Brain microvascular endothelial cell (primary cell): ENCODE measurements around the gene PHOSPHO1.
A peak's percentile ranks its signal among the peaks of the same experiment; 100 is the strongest.

Experiments used
- DNase-seq: peaks from one replicate; pipeline ENCODE4 v3.0.0-alpha.2; 2020
- H3K27ac ChIP-seq: fragments of 250-450 bp; sonication (Bioruptor Pico); 2 replicates; pipeline ENCODE4 v1.5.1; 2020; ENCODE audit warnings: mild to moderate bottlenecking, moderate library complexity
- H3K27me3 ChIP-seq: fragments of 250-450 bp; sonication (Bioruptor Pico); replicated peaks from 2 replicates; pipeline ENCODE4 v1.5.1; 2020; ENCODE audit warnings: mild to moderate bottlenecking
- H3K36me3 ChIP-seq: fragments of 250-450 bp; sonication (Bioruptor Pico); replicated peaks from 2 replicates; pipeline ENCODE4 v1.5.1; 2020; ENCODE audit warnings: mild to moderate bottlenecking
- H3K4me3 ChIP-seq: 2 replicates; pipeline ENCODE4 v1.5.1; 2011; ENCODE audit warnings: low read depth, mild to moderate bottlenecking, control low read depth, low read length, moderate library complexity
- in situ Hi-C: cut with HindIII; loops from 2 replicates; pipeline ENCODE4 v1.10.0; 2017; ENCODE audit warnings: low sequenced_read_pairs, low pct_ligation_motif_present
- TF ChIP-seq, protein P1 (sequence below): IDR thresholded peaks from 2 replicates; pipeline ENCODE4 v1.5.1; 2011; ENCODE audit warnings: low read depth, mild to moderate bottlenecking, moderate library complexity, low read length, control low read depth, inconsistent platforms; ENCODE audit errors: missing control alignments

PHOSPHO1 gene

GRCh38 chr17:49201481-49201927 is 29.1 kb downstream of the PHOSPHO1 start:
- TF ChIP-seq, protein P1, sequence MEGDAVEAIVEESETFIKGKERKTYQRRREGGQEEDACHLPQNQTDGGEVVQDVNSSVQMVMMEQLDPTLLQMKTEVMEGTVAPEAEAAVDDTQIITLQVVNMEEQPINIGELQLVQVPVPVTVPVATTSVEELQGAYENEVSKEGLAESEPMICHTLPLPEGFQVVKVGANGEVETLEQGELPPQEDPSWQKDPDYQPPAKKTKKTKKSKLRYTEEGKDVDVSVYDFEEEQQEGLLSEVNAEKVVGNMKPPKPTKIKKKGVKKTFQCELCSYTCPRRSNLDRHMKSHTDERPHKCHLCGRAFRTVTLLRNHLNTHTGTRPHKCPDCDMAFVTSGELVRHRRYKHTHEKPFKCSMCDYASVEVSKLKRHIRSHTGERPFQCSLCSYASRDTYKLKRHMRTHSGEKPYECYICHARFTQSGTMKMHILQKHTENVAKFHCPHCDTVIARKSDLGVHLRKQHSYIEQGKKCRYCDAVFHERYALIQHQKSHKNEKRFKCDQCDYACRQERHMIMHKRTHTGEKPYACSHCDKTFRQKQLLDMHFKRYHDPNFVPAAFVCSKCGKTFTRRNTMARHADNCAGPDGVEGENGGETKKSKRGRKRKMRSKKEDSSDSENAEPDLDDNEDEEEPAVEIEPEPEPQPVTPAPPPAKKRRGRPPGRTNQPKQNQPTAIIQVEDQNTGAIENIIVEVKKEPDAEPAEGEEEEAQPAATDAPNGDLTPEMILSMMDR, result no peak
- no peak overlapping the region for H3K4me3 ChIP-seq
- H3K27ac ChIP-seq, result no peak overlapping the region
- in situ Hi-C loops, result no loop called here
- no peaks in the 10 kb centered on the region for H3K27me3 ChIP-seq
- H3K36me3 ChIP-seq, result no peaks in the 10 kb centered on the region
- peak; percentile 25 for DNase-seq

DNA sequence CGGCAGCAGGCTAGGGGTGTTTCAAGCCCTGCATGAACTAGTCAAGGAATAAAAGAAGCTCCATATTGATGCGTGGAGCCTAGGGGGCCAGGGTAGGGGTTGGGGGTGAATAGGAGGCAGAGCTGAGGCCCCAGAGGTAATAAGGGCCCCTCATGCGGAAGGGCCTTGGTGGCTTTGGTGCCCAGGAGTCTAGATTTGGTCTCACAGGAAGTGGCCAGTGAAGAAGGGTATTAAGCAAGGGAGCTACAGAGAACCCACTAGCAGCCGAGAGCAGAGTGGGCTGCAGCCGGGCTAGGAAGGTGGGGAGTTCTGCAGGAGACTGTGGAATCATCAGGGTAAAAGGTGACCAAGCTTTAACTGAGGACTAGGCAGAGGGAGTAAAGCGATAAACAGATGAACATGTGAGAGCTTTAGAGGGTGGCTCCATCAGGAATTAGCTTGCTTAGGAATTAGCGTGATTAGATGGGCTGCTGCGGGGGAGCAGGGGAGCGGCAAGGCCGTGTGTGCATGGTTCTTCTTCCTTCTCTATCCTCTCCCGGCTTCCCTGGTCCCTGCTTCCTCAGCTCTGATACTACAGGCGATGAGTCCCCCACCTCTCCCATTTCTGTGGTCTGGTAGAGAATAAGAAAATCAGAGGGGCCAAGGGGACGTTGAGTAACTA is 30.0 kb downstream of the PHOSPHO1 start:
- Histone ChIP-seq H3K27me3 (no peaks in the 10 kb centered on the region), H3K36me3 (no peaks in the 10 kb centered on the region), H3K27ac (no peak overlapping the region), H3K4me3 (no peak overlapping the region)
- TF ChIP-seq, protein P1, result no peak
- in situ Hi-C loops, result no loop called here
- DNase-seq, result no peak

GRCh38 chr17:49198211-49198610 is 32.4 kb downstream of the PHOSPHO1 start:
- H3K27me3 ChIP-seq, result no peaks in the 10 kb centered on the region
- H3K27ac ChIP-seq, result no peak overlapping the region
- no peaks in the 10 kb centered on the region for H3K36me3 ChIP-seq
- H3K4me3 ChIP-seq, result no peak overlapping the region
- in situ Hi-C loops, result no loop called here
- no peak for DNase-seq
- TF ChIP-seq, protein P1, result no peak

GRCh38 chr17:49197346-49197998 is 33.1 kb downstream of the PHOSPHO1 start:
- Histone ChIP-seq H3K27me3 (no peaks in the 10 kb centered on the region), H3K36me3 (no peaks in the 10 kb centered on the region), H3K4me3 (no peak overlapping the region), H3K27ac (no peak overlapping the region)
- in situ Hi-C loops, result no loop called here
- no peak for DNase-seq
- TF ChIP-seq, protein P1, result no peak

GRCh38 chr17:49196520-49196919 is 34.1 kb downstream of the PHOSPHO1 start:
- DNase-seq, result no peak
- H3K27me3 ChIP-seq, result no peaks in the 10 kb centered on the region
- H3K36me3 ChIP-seq, result no peaks in the 10 kb centered on the region
- no peak overlapping the region for H3K4me3 ChIP-seq
- no peak overlapping the region for H3K27ac ChIP-seq
- TF ChIP-seq, protein P1, result no peak
- in situ Hi-C loops, result no loop called here

DNA sequence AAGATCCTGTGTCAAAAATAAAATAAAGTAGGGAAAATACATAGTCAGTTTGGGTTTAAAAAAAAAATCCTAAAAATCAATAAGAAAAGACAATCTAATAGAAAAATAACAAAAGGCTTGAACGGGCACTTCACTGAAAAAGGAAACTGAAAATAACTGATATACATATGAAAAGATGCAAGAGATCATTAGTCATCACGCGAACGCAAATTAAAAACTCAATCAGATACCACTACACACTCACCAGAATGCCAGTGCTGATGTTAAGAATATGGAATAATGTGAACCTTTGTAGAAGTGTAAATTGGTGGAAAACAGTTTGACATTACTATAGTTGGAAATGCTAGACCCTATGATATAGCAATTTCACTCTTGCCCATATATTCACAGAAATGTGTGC is 34.8 kb downstream of the PHOSPHO1 start:
- DNase-seq, result no peak
- no peak overlapping the region for H3K27ac ChIP-seq
- in situ Hi-C loops, result no loop called here
- TF ChIP-seq, protein P1, result no peak
- no peak overlapping the region for H3K4me3 ChIP-seq
- H3K27me3 ChIP-seq, result no peaks in the 10 kb centered on the region
- H3K36me3 ChIP-seq, result no peaks in the 10 kb centered on the region
